ENCODE results near the gene GNG10.
"Not testable (repeated sequence)": the region's sequence is repeated elsewhere in the genome, so short reads cannot be mapped to it uniquely, and the experiment has no call there.

Gene GNG10

DNA sequence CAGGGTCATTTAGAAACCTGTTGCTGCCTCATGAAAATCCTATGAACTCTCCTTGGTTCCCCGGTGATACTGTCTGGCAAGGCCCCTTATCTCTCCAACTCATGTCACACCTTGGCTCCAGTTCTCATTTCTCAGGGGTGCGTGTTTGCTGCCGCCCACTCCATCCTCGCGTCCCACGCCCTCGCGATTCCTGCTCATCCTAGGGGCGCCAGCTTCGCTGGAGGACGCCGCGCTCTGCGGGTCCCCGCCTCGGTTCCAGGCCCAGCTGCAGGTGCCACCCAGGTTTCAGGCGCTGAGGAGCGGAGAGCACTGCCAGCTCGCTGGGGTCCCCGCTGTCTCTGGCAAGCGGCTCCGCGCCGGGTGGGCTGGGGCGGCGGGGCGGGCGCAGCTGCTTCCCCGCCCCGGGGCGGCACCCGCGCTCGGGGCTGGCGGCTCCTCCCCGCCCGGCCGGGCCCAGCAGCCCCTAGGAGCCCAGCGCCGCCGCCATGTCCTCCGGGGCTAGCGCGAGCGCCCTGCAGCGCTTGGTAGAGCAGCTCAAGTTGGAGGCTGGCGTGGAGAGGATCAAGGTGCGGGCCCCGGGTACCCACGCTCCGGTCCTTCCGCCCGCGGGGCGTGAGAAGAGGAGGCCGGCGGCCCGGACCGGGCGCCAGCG is at the start of gene GNG10:
Gene GNG10, plus strand, starts transcription at position 456 of the 652 bp plus-strand sequence. Its CDS starts 30 bp downstream, at position 486.
- DNase-seq, result no peak

DNA sequence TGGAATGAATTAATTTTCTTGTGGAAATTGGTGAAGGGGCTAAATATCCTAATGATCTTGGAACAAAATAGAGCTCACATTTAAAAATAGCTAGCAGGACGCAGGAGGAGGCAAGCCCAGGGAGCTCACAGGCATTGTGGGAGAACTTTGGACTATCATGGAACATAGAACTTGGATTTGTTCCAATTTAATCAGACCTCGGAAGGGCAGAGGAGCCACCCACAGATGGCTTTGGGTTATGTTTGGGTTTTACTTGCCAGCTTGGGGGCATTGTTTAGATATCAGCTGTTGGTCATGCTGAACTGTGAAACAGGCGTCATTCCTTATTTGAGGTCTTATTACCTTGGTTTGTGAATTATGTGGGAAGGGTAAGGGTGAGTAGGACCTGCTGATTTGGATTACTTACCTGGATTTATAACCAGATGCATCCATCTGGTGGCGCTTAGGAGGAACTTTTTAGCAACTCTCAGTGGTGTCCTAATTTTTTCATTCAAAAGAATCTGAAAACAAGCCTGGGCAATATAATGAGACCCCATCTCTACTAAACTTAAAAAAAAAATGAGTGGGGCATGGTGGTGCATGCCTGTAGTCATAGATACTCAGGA is 47.9 kb upstream of the GNG10 start:
- no peak for DNase-seq

DNA sequence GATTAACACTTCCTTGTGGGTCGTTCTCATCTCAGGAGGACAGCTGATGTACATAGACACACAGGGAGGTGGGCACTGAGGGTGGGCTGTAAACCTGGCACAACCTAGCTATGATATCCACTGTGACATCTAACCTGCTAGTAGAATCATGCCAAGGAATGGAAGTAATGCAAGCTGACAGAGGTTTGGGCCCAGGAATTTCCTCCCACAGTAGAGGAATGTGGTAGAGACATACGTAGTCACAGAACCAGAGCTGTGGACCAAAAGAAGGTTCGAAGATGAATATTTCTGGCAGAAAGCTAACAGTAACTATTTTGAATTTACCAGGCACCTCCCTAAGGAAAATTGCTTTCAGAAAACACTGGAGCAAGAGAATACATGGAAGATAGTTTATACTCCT is 45.5 kb upstream of the GNG10 start:
- DNase-seq, result no peak

GRCh38 chr9:111617349-111617748 is 44.1 kb upstream of the GNG10 start:
- DNase-seq, result not testable (repeated sequence)

- no peak for DNase-seq
Measured at GRCh38 chr9:111621895-111622480, 39.4 kb upstream of the GNG10 start.

- no peak for DNase-seq
Measured at GRCh38 chr9:111622626-111623025, 38.8 kb upstream of the GNG10 start.

GRCh38 chr9:111627260-111627963 is 34.0 kb upstream of the GNG10 start:
- no peak for DNase-seq

DNA sequence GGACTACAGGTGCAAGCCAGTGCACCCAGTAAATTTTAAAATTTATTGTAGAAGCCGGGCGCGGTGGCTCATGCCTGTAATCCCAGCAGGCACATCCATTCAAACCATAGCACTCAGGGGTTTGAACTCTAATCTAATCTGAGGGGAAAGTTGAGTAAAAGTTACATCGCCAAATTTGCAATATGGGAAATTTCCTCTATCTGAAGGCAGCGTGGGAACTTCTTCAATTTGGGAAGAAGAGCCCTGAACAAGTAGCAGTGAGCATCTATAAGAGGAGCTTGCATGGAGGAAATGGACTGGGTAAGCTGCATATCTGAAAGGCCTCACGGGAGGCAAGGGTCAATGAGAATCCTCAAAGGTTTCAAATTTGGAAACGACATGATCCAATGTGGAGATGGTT is 33.0 kb upstream of the GNG10 start:
- DNase-seq, result no peak

DNA sequence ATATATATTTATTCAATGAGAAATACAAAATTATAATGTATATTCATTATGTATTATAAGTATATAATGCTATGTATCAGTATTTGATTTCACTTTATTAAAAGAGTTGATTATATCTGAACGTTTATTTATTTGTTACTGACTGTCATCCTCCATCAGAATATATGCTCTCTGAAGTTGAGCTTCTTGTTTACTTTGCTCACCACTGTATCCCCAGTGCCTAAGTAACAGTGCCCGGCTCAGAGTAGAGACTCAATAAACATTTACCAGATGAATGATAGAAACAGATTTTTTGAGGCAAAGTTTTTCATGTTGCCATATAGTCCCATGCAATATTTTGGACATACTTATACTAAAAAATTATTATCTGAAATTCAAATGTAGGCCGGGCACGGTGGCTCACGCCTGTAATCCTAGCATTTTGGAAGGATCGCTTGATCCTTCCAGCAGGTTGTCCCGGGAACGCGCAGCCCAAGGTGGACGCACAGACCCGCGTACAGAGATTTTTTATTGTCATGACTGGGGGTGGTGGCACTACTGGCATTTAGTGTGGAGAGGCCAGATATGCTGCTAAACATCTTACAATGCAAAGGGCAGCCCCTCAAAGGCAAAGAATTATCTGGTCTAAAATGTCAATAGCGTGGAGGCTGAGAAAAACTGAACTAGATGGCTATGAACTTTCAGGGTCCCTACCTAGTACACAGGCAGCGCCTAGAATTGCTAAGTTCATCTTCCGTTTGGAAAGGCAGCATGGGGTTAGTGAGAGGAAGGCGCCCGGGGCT is 31.0 kb upstream of the GNG10 start:
- DNase-seq, result no peak

- DNase-seq, result no peak
Measured at GRCh38 chr9:111630964-111631213, 30.5 kb upstream of the GNG10 start.

DNA sequence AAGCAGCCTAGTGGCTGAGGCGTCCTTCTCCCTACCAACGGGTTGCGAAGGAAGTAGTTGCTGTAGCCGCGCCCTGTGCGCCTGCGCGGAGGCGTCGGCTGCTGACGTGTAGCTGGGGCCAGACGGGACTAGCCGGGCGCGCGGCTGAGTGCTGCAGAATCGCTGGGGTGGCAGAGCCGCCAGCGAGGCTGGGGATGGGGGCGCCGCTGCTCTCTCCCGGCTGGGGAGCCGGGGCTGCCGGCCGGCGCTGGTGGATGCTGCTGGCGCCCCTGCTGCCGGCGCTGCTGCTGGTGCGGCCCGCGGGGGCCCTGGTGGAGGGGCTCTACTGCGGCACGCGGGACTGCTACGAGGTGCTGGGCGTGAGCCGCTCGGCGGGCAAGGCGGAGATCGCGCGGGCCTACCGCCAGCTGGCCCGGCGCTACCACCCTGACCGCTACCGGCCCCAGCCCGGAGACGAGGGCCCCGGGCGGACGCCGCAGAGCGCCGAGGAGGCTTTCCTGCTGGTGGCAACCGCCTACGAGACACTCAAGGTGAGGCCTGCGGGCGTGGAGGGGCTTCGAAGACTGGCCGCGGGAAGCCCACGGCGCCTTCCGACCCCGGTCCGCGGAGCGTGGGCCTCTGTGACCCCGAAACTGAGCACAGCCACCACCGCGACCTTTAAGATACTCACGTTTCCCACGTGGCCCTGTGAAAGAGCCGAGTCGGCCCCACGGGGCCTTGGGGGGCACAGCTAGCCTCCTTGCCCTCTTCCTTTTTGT is 30.0 kb upstream of the GNG10 start, which contains the start of gene DNAJC25:
Gene DNAJC25, plus strand, starts transcription at position 121 of the 758 bp plus-strand sequence. Its CDS starts 74 bp downstream, at position 195.
- peak; percentile 90 for DNase-seq

DNA sequence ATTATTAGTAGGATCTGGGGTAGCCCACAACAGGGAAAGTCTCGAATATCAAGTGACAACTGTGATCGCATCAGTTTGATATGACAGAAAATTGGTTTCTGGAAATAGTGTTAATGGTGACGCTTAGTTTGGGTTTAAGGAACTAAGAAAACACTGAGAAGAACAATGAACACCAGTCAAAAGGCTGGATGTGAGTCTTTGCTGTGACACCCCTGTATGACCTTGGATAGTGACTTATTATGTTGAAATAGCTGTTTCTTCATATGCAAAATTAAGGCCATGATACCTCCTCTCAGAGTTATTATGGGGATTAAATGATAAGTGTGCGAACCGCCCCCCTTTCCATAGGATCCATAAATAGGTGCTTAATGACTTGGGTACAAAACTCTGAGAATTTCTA is 29.3 kb upstream of the GNG10 start:
- no peak for DNase-seq

DNA sequence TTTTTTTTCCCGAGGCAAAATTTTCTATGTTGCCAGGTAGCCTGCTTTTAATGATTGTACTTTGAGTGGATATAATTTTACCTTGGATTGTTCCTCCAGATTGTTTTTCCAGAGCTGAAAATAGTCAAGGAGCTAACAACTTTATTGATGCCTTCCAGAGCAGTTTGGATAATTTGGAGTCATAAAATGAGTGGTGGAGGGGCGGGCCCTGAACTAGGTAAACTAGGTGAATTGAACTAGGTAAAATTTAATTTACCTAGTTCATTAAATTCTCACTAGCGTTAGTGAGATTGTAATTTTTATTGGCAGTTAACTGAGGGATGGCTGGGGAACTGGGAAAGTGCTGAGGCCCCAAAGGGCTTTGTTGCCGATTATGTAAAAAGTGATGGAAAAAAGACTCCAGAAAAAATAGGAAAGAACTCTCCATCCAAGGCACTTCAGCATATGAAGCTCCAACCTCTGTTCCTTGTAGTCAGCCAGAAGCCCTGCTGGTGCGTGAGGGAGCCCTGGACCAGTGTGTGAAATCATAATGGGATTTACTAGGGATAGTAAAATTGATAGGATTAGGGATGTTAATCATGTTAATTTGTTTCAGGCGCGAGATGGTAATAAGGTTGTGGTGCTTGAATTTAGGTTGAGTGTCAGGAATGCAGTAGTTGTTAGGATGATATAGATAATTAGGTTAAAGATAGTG is 28.6 kb upstream of the GNG10 start:
- no peak for DNase-seq

GRCh38 chr9:111633389-111633736 is 28.0 kb upstream of the GNG10 start:
- no peak for DNase-seq

DNA sequence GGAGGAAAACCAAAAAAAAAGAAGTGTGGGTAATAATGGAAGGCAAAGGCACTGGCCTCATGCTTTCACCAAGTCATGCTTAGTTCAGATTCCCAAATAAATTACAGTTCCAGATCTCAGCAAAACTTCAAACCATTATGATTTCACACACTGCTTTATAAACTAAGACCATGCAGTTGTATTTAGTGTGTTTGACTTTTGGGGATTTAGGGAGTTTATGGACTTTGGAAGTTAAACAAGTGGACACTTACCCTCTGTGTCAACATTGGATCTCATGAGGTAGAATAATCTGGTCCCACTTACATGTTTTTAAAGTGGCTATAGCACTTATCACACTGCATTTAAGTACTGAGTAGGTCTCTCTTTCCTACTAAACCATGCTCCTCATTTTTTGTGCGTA is 26.5 kb upstream of the GNG10 start:
- DNase-seq, result no peak

GRCh38 chr9:111637421-111637950 is 23.9 kb upstream of the GNG10 start:
- DNase-seq, result no peak

GRCh38 chr9:111644195-111644772 is 17.1 kb upstream of the GNG10 start:
- no peak for DNase-seq

- no peak for DNase-seq
Measured at GRCh38 chr9:111645806-111646205, 15.6 kb upstream of the GNG10 start.

DNA sequence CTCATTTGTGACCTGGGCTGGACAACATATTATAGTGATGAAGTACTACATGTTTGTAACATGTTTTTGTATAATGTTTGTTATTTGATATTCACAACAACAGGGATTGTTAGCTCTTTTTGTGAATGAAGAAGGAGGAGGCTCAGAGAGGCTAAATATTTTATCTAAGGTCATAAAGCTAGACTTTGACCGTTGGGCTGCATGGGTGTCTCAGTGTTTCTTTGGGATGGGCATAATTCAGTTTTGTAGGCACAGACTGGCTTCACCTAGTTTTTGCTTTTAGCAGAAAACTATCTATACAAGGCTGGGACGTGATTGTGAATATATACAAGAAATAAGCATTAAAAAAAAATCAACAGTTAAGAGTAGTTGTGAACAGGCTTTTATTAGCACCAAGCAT is 15.0 kb upstream of the GNG10 start:
- DNase-seq, result no peak

DNA sequence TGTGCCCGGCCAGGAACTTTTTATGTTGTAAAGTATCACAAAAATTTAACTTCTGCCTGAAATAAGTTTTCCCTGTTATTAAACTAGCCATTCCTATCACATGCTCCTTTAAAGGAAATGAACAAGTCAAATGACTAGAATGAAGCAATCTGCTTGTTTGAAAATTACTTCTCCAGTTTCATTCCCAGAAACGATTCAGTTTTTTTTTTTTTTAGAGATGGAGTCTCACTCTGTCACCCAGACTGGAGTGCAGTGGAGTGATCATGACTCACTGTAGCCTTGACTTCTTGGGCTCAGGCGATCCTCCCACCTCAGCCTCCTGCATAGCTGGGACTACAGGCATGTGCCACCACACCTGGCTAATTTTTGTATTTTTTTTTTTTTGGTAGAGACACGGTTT is 13.3 kb upstream of the GNG10 start:
- DNase-seq, result no peak

GRCh38 chr9:111649016-111649415 is 12.4 kb upstream of the GNG10 start:
- DNase-seq, result no peak
